Naive thymus-derived CD4-positive, alpha-beta T cell (primary cell): Measurements from ENCODE around the gene WDR73. TPM values are rescaled to one million over a fixed set of nuclear protein-coding genes. Genes with fewer than 3 reads are reported as not detected.

ENCODE experiments used
- ATAC-seq: fragments of 150-1000 bp; cut with Tn5 transposase; 2 replicates; pipeline ENCODE4 v1.10.0; 2021; ENCODE audit warnings: mild to moderate bottlenecking, moderate library complexity
- CTCF ChIA-PET: fragments of 350-600 bp; sonication (Branson Sonifier 250); formaldehyde crosslinking; loops from one replicate; lab custom pipeline; 2021; ENCODE audit warnings: antibody characterized with exemption; lab: Charles Lee
- POLR2A ChIA-PET: fragments of 350-600 bp; sonication (Branson Sonifier 250); formaldehyde crosslinking; loops from one replicate; lab custom pipeline; 2021; ENCODE audit warnings: antibody characterized with exemption, inconsistent platforms; lab: Charles Lee
- DNase-seq, 9 donors: peaks; one replicate each; pipeline versions ENCODE4 v3.0.0 to v3.0.0-alpha.2; 2020 to 2022; ENCODE audit warnings: mixed read lengths in 1 of 9
- H3K27ac ChIP-seq: one replicate; pipeline ENCODE4 v1.7.0; 2013; ENCODE audit warnings: mild to moderate bottlenecking, low read depth, low read length, moderate library complexity
- H3K27me3 ChIP-seq, 2 donors: one replicate each; pipeline ENCODE4 v1.7.0; 2013; ENCODE audit warnings: low read length in 2 of 2, mild to moderate bottlenecking in 2 of 2, moderate library complexity in 2 of 2; ENCODE audit not compliant: control insufficient read depth in 2 of 2, insufficient read depth in 2 of 2
- H3K36me3 ChIP-seq, 3 experiments: 1 replicate in 2 of 3; 2 replicates in 1 of 3; pipeline ENCODE4 v1.7.0; 2013; ENCODE audit warnings: low read length in 3 of 3, mild to moderate bottlenecking in 3 of 3, moderate library complexity in 1 of 3; ENCODE audit not compliant: insufficient read depth in 3 of 3, control insufficient read depth in 2 of 3
- H3K4me1 ChIP-seq, 2 donors: one replicate each; pipeline ENCODE4 v1.7.0; 2013; ENCODE audit warnings: low read length in 2 of 2, mild to moderate bottlenecking in 2 of 2, moderate library complexity in 1 of 2; ENCODE audit not compliant: control insufficient read depth in 2 of 2, insufficient read depth in 2 of 2
- H3K4me3 ChIP-seq: 2 replicates; pipeline ENCODE4 v1.7.0; 2013; ENCODE audit warnings: mild to moderate bottlenecking, low read length
- H3K9me3 ChIP-seq, 3 experiments: 1 replicate in 2 of 3; 2 replicates in 1 of 3; pipeline ENCODE4 v1.7.0; 2013; ENCODE audit warnings: low read length in 3 of 3; ENCODE audit not compliant: control insufficient read depth in 2 of 3
- H3K27ac Mint-ChIP-seq, 9 donors: one replicate each; pipeline ENCODE4 v1.8.0; 2020 to 2022; ENCODE audit warnings: mixed read lengths in 9 of 9, mild to moderate bottlenecking in 8 of 9, moderate library complexity in 5 of 9, inconsistent platforms in 2 of 9
- H3K27me3 Mint-ChIP-seq, 5 donors: one replicate each; pipeline ENCODE4 v1.8.0; 2021 to 2022; ENCODE audit warnings: mixed read lengths in 5 of 5, mild to moderate bottlenecking in 1 of 5
- H3K36me3 Mint-ChIP-seq, 5 donors: one replicate each; pipeline ENCODE4 v1.8.0; 2020 to 2022; ENCODE audit warnings: mixed read lengths in 5 of 5, mild to moderate bottlenecking in 3 of 5, inconsistent platforms in 1 of 5
- H3K4me1 Mint-ChIP-seq, 7 donors: one replicate each; pipeline ENCODE4 v1.8.0; 2020 to 2022; ENCODE audit warnings: mixed read lengths in 7 of 7, mild to moderate bottlenecking in 3 of 7, inconsistent platforms in 1 of 7
- H3K4me3 Mint-ChIP-seq, 10 donors: one replicate each; pipeline ENCODE4 v1.8.0; 2020 to 2022; ENCODE audit warnings: mild to moderate bottlenecking in 10 of 10, mixed read lengths in 10 of 10, moderate library complexity in 6 of 10, inconsistent platforms in 2 of 10
- H3K9me3 Mint-ChIP-seq, 11 donors: one replicate each; pipeline ENCODE4 v1.8.0; 2020 to 2022; ENCODE audit warnings: mixed read lengths in 11 of 11, mild to moderate bottlenecking in 4 of 11, inconsistent platforms in 1 of 11, moderate library complexity in 1 of 11
- intact Hi-C, 2 donors: fragments of 100-400 bp; cut with micrococcal nuclease; formaldehyde crosslinking; loops; one replicate each; pipeline ENCODE4 v1.15.1; 2023
- polyA plus RNA-seq, 2 donors: library from polyadenylated mRNA; unstranded; fragments of 300-500 nt; fragmentation: Illumina TruSeq; gene quantifications; one replicate each; pipeline ENCODE4 v1.2.3, GENCODE V29; 2021
- total RNA-seq, 6 experiments: library from RNA in 5 of 6; stranded (reverse) in 5 of 6; gene quantifications; 1 replicate in 5 of 6; 2 replicates in 1 of 6; pipeline ENCODE4 v1.2.3 and lab custom pipeline; 2021 to 2026

WDR73 gene
- total and polyA plus RNA-seq, 7 experiments from 2014 or later: 22.0 to 47.7 (median 27.5) TPM

DNA sequence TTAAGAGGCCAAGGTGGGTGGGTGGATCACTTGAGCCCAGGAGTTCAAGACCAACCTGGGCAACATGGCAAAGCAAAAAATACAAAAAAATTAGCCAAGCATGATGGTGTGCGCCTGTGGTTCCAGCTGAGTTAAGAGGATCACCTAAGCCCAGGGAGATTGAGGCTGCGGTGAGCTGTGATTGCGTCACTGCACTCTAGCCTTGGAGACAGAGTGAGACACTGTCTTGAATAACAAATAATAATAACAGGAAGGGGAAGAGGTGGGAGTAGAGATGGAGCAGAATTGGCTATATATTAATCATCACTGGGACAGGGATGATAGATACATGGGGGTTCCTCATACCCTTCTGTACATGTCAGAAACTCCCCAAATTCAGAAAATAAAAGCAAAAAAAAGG lies 27.7 kb upstream of the WDR73 start:
- POLR2A ChIA-PET: no interaction called here
- no peak for DNase-seq
- H3K36me3 ChIP-seq: peaks cover 6 to 23% (median 6%) of the 10 kb centered on the region in 3 experiments

DNA sequence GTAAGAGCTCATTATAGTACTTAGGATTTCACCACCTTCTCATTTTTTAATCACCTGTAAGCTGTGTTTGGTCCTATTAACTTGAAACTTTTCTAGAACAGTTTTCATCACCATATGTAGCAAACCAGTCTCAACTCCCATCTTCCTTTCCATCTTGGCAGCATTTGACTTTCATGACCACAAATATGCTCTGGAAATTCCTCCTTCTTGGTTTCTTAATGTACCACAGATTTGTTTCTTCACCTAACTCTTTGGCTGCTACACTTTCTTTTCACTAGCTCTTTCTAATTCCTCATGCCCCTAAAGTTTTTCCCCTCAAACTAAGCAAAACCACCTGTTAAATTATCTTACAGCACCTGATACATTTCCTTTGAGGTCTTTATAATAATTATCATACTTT lies 17.1 kb upstream of the WDR73 start:
- Mint-ChIP-seq H3K36me3 (peaks cover 4 to 36% (median 17%) of the 10 kb centered on the region in 5 donors), H3K27me3 (no peaks in the 10 kb centered on the region), H3K4me1 (peaks cover 0 to 18% (median 1%) of the 10 kb centered on the region in 7 donors), H3K9me3 (no peaks in the 10 kb centered on the region), H3K4me3 (no peak overlapping the region), H3K27ac (peak overlapping the region in 5 of 9 donors; percentile 7 to 46 (median 15))
- Histone ChIP-seq H3K9me3 (no peaks in the 10 kb centered on the region), H3K4me3 (no peak overlapping the region), H3K4me1 (no peaks in the 10 kb centered on the region), H3K27me3 (no peaks in the 10 kb centered on the region), H3K27ac (no peak overlapping the region), H3K36me3 (peaks cover 0 to 27% (median 16%) of the 10 kb centered on the region in 3 experiments)
- ATAC-seq (no peak), DNase-seq (no peak)
- ChIA-PET POLR2A (interaction anchor here (0.7 to 1.3 kb wide), 4 partner anchors 10 to 54 kb away, joined by 3 read pairs; no protein-coding TSS in a partner anchor), CTCF (no interaction called here)
- intact Hi-C loops: no loop called here

More for the DNA sequence above, 27.7 kb upstream of the WDR73 start:
- Histone ChIP-seq H3K9me3 (no peaks in the 10 kb centered on the region), H3K4me3 (no peak overlapping the region), H3K27ac (no peak overlapping the region), H3K27me3 (no peaks in the 10 kb centered on the region), H3K4me1 (no peaks in the 10 kb centered on the region)
- intact Hi-C loops: no loop called here
- no peaks in the 10 kb centered on the region for H3K27me3 Mint-ChIP-seq
- peaks cover 0 to 28% (median 4%) of the 10 kb centered on the region in 7 donors for H3K4me1 Mint-ChIP-seq
- peak; percentile 60 for ATAC-seq
- H3K36me3 Mint-ChIP-seq: peaks cover 0 to 28% (median 9%) of the 10 kb centered on the region in 5 donors
- CTCF ChIA-PET: interaction anchor here (0.6 kb wide), 1 partner anchor 35 kb away, joined by 6 read pairs; no protein-coding TSS in a partner anchor
- H3K27ac Mint-ChIP-seq: peak overlapping the region in 3 of 9 donors; percentile 51 to 69 (median 62)
- no peak overlapping the region for H3K4me3 Mint-ChIP-seq
- no peaks in the 10 kb centered on the region for H3K9me3 Mint-ChIP-seq

DNA sequence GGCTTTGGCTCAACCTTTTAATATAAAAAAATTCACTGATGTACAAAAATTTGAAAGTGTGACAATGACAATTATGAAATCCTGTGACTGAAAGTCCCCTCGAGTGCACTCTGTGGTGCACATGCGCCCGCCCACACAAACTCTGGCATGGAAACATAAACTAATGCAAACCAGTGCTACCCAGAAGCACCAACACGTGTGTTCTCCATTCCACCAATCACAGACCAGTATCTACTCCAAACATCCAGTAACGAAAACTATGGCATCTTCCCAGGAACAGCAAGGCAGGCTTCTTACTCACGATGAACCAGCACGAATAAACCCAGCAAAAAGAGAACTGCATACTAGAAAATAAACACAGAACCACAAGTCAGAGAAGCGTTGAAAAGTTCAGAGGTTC lies 15.6 kb upstream of the WDR73 start:
- H3K27me3 ChIP-seq: no peaks in the 10 kb centered on the region
- CTCF ChIA-PET: no interaction called here
- H3K4me1 ChIP-seq: no peaks in the 10 kb centered on the region
- no peak overlapping the region for H3K4me3 Mint-ChIP-seq
- H3K9me3 Mint-ChIP-seq: no peaks in the 10 kb centered on the region
- POLR2A ChIA-PET: interaction anchor here (0.7 kb wide), 1 partner anchor 12 kb away, joined by 3 read pairs; no protein-coding TSS in a partner anchor
- peaks cover 4 to 41% (median 18%) of the 10 kb centered on the region in 5 donors for H3K36me3 Mint-ChIP-seq
- intact Hi-C loops: no loop called here
- H3K36me3 ChIP-seq: peaks cover 0 to 25% (median 11%) of the 10 kb centered on the region in 3 experiments
- no peak overlapping the region for H3K4me3 ChIP-seq
- peaks cover 0 to 18% (median 0%) of the 10 kb centered on the region in 7 donors for H3K4me1 Mint-ChIP-seq
- H3K27ac Mint-ChIP-seq: peak overlapping the region in 6 of 9 donors; percentile 3 to 60 (median 14)
- DNase-seq (peak in 1 of 9 donors; percentile 39), ATAC-seq (no peak)
- no peaks in the 10 kb centered on the region for H3K9me3 ChIP-seq
- no peaks in the 10 kb centered on the region for H3K27me3 Mint-ChIP-seq
- no peak overlapping the region for H3K27ac ChIP-seq

DNA sequence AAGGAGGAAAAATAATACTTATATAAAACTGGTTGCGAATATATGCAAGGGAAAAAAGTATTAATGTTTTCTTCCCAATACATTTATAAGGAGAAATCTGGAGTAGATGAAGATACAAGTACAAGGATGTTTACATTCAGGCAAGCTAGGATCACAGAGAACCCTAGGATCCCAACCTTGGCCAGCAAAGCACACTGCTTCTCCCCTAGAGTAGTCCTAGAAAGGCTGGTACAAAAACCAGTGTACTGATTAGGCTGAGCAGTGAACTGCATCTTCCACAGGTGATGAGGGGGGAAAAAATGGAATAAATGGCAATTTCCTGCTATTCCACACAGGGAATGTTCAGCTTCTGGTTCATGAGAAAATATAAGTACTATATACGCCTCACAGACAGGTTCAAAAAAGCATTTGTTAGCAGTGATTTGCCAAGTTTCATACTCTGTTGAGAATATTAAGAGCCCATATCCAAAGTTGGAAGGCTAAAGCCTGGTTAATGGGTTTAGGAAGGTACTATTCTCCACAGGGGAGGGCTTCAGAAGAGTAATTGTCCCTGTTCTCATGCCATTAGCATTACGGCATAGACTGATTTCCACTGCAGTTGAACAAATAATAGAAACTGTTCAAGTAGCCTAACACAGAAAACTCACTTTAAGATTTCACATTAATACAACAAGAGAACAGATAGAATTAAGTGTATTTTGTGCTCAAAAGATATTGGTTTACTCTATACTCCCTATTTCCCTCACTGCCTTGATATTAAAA lies 14.3 kb upstream of the WDR73 start:
- intact Hi-C loops: no loop called here
- Mint-ChIP-seq H3K9me3 (no peaks in the 10 kb centered on the region), H3K4me3 (no peak overlapping the region), H3K27ac (peak overlapping the region in 4 of 9 donors; percentile 17 to 56 (median 33)), H3K27me3 (no peaks in the 10 kb centered on the region), H3K36me3 (peaks cover 4 to 38% (median 18%) of the 10 kb centered on the region in 5 donors), H3K4me1 (peaks cover 0 to 18% (median 0%) of the 10 kb centered on the region in 7 donors)
- no peak overlapping the region for H3K4me3 ChIP-seq
- H3K27me3 ChIP-seq: no peaks in the 10 kb centered on the region
- peaks cover 0 to 22% (median 10%) of the 10 kb centered on the region in 3 experiments for H3K36me3 ChIP-seq
- DNase-seq (no peak), ATAC-seq (no peak)
- no peaks in the 10 kb centered on the region for H3K4me1 ChIP-seq
- no peak overlapping the region for H3K27ac ChIP-seq
- no peaks in the 10 kb centered on the region for H3K9me3 ChIP-seq
- ChIA-PET POLR2A (no interaction called here), CTCF (no interaction called here)

DNA sequence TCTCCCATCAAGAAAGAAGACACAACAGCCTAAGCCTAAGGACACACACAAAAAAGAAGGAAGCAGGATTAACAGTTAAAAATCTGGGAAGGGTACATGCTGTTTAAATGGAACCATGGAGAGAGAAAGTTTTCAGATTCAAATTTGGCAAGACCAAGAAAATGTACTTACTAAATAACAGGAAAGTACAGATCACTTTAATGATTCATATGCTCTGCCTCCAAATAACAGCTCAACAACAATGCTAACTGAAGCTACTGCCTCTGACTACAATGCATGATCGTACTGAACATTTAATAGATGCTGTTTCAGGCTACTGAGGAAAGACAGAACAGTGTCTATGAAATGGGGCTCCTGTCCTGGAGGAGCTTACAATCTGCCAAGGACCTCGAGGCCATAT lies 12.3 kb upstream of the WDR73 start:
- no peak overlapping the region for H3K4me3 Mint-ChIP-seq
- Histone ChIP-seq H3K9me3 (no peaks in the 10 kb centered on the region), H3K4me3 (no peak overlapping the region), H3K27ac (no peak overlapping the region), H3K4me1 (no peaks in the 10 kb centered on the region), H3K36me3 (peaks cover 0 to 22% (median 10%) of the 10 kb centered on the region in 3 experiments), H3K27me3 (no peaks in the 10 kb centered on the region)
- no peaks in the 10 kb centered on the region for H3K9me3 Mint-ChIP-seq
- peaks cover 0 to 13% (median 4%) of the 10 kb centered on the region in 7 donors for H3K4me1 Mint-ChIP-seq
- peaks cover 4 to 31% (median 18%) of the 10 kb centered on the region in 5 donors for H3K36me3 Mint-ChIP-seq
- ChIA-PET POLR2A (interaction anchor here (1.0 to 1.3 kb wide), 3 partner anchors 8 to 84 kb away, joined by 3 read pairs; no protein-coding TSS in a partner anchor), CTCF (interaction anchor here (0.6 to 0.7 kb wide), 2 partner anchors 9 to 24 kb away, joined by 3 read pairs; no protein-coding TSS in a partner anchor)
- no peaks in the 10 kb centered on the region for H3K27me3 Mint-ChIP-seq
- peak overlapping the region in 5 of 9 donors; percentile 30 to 82 (median 48) for H3K27ac Mint-ChIP-seq
- intact Hi-C loops: no loop called here
- no peak for ATAC-seq
- no peak for DNase-seq

DNA sequence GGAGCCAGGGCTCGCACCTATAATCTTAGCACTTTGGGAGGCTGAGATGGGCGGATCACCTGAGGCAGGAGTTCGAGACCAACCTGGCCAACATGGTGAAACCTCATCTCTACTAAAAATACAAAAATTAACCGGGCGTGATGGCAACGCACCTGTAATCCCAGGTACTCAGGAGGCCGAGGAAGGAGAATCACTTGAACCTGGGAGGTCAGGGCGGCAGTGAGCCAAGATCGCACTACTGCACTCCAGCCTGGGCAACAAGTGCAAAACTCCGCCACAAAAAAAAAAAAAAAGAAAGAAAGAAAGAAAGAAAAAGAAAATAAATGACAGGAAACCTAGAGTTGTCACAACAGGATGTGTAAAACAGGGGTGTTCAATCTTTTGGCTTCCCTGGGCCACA lies 6.9 kb upstream of the WDR73 start:
- ATAC-seq (no peak), DNase-seq (no peak)
- ChIA-PET POLR2A (interaction anchor here (0.6 to 1.7 kb wide), 4 partner anchors 10 to 86 kb away, joined by 3 to 6 read pairs (median 4); no protein-coding TSS in a partner anchor), CTCF (interaction anchor here (0.7 kb wide), 1 partner anchor 157 kb away, joined by 7 read pairs; no protein-coding TSS in a partner anchor)
- Mint-ChIP-seq H3K9me3 (no peaks in the 10 kb centered on the region), H3K36me3 (peaks cover 0 to 8% (median 4%) of the 10 kb centered on the region in 5 donors), H3K4me3 (no peak overlapping the region), H3K4me1 (peaks cover 4 to 26% (median 20%) of the 10 kb centered on the region in 7 donors), H3K27me3 (no peaks in the 10 kb centered on the region), H3K27ac (peak overlapping the region in 1 of 9 donors; percentile 34)
- H3K27me3 ChIP-seq: no peaks in the 10 kb centered on the region
- H3K9me3 ChIP-seq: no peaks in the 10 kb centered on the region
- H3K36me3 ChIP-seq: peaks cover 0 to 6% (median 0%) of the 10 kb centered on the region in 3 experiments
- H3K4me3 ChIP-seq: no peak overlapping the region
- intact Hi-C loops: no loop called here
- no peak overlapping the region for H3K27ac ChIP-seq
- peaks cover 5 to 17% of the 10 kb centered on the region in 2 donors for H3K4me1 ChIP-seq
